Loucy (cell line): Measurements from ENCODE around the gene BEGAIN.

Source experiments
- H2AFZ ChIP-seq: fragments of 200-600 bp; sonication (generic); 2 replicates; pipeline ENCODE4 v1.6.0; 2016; ENCODE audit warnings: antibody characterized with exemption, mild to moderate bottlenecking, low read length, moderate library complexity
- H3F3A ChIP-seq: fragments of 200-600 bp; 2 replicates; pipeline ENCODE4 v1.6.0; 2016; ENCODE audit warnings: antibody characterized with exemption, low read depth, mild to moderate bottlenecking
- H3K27me3 ChIP-seq: fragments of 200-600 bp; sonication (generic); 2 replicates; pipeline ENCODE4 v1.6.1; 2014; ENCODE audit warnings: low read length, mild to moderate bottlenecking; ENCODE audit not compliant: insufficient read depth, poor library complexity, severe bottlenecking
- H3K36me3 ChIP-seq: fragments of 200-600 bp; sonication (generic); 2 replicates; pipeline ENCODE4 v1.6.1; 2016; ENCODE audit warnings: low read length; ENCODE audit not compliant: insufficient read depth
- H3K4me1 ChIP-seq: fragments of 200-600 bp; sonication (generic); 2 replicates; pipeline ENCODE4 v1.5.1; 2014; ENCODE audit warnings: low read length, mild to moderate bottlenecking; ENCODE audit not compliant: insufficient read depth, poor library complexity, severe bottlenecking
- H3K4me2 ChIP-seq: fragments of 200-600 bp; sonication (generic); 2 replicates; pipeline ENCODE4 v1.6.0; 2014; ENCODE audit warnings: antibody characterized with exemption, low read length, low read depth, mild to moderate bottlenecking; ENCODE audit not compliant: poor library complexity, severe bottlenecking
- H3K4me3 ChIP-seq: fragments of 200-600 bp; sonication (generic); 2 replicates; pipeline ENCODE4 v1.5.1; 2014; ENCODE audit warnings: low read length, mild to moderate bottlenecking, mixed read lengths; ENCODE audit not compliant: poor library complexity, severe bottlenecking
- H3K79me2 ChIP-seq: fragments of 200-600 bp; sonication (generic); 2 replicates; pipeline ENCODE4 v1.6.1; 2014; ENCODE audit warnings: low read length; ENCODE audit not compliant: insufficient read depth
- H3K9ac ChIP-seq: fragments of 200-600 bp; sonication (generic); 2 replicates; pipeline ENCODE4 v1.6.0; 2014; ENCODE audit warnings: mild to moderate bottlenecking, low read depth, low read length, moderate library complexity; ENCODE audit not compliant: poor library complexity, severe bottlenecking
- H3K9me2 ChIP-seq: fragments of 200-600 bp; sonication (generic); replicated peaks from 2 replicates; pipeline ENCODE4 v1.6.1; 2016; ENCODE audit warnings: low read depth, low read length, mixed read lengths
- H3K9me3 ChIP-seq: fragments of 200-600 bp; sonication (generic); 2 replicates; pipeline ENCODE4 v1.6.1; 2014; ENCODE audit warnings: mild to moderate bottlenecking, antibody characterized with exemption, low read length, low read depth; ENCODE audit not compliant: insufficient read depth
- H4K20me1 ChIP-seq: fragments of 200-600 bp; sonication (generic); 2 replicates; pipeline ENCODE4 v1.6.0; 2014; ENCODE audit warnings: antibody characterized with exemption, low read length, mild to moderate bottlenecking; ENCODE audit not compliant: insufficient read depth, poor library complexity, severe bottlenecking
- CTCF ChIP-seq: fragments of 200-600 bp; sonication (generic); conservative IDR thresholded peaks from 2 replicates; pipeline ENCODE4 v1.5.1; 2014; ENCODE audit warnings: mild to moderate bottlenecking, antibody characterized with exemption, low read length
- EZH2phosphoT487 ChIP-seq: fragments of 200-600 bp; IDR thresholded peaks from 2 replicates; pipeline ENCODE4 v1.6.1; 2018; ENCODE audit warnings: antibody characterized with exemption, mild to moderate bottlenecking, moderate library complexity, borderline replicate concordance

The BEGAIN gene

GRCh38 chr14:100554082-100554677 lies 33.0 kb downstream of the BEGAIN start:
- H3K4me1 ChIP-seq: no peaks in the 10 kb centered on the region
- no peaks in the 10 kb centered on the region for H4K20me1 ChIP-seq
- no peaks in the 10 kb centered on the region for H3K36me3 ChIP-seq
- no peak overlapping the region for H2AFZ ChIP-seq
- no peaks in the 10 kb centered on the region for H3K9me3 ChIP-seq
- TF ChIP-seq CTCF (no peak), EZH2phosphoT487 (no peak)
- H3K9ac ChIP-seq: no peak overlapping the region
- no peaks in the 10 kb centered on the region for H3K9me2 ChIP-seq
- H3K79me2 ChIP-seq: no peaks in the 10 kb centered on the region
- no peak overlapping the region for H3K4me3 ChIP-seq
- no peaks in the 10 kb centered on the region for H3K27me3 ChIP-seq
- H3F3A ChIP-seq: no peaks in the 10 kb centered on the region
- H3K4me2 ChIP-seq: no peak overlapping the region

DNA sequence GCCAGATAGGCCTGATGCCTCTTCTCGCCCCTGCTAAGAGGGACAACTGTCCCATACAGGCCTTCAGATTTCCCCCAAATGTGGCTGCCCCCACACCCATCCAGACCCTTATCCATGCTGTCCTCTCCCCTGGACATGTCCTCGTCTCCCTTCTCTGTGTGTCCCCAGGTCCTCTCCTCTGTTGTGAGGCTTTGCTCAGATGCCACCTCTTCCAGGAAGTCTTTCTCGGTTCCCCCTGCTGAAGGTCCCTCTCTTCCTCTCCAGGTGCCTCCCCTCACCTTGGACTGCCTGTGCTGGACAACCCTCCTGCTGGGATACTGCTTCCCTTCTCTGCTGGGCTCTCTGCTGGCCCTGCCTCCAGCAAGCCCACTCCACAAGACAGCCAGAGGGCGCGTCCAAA lies 33.7 kb downstream of the BEGAIN start:
- H3K27me3 ChIP-seq: no peaks in the 10 kb centered on the region
- no peak overlapping the region for H2AFZ ChIP-seq
- H3K9me3 ChIP-seq: no peaks in the 10 kb centered on the region
- no peaks in the 10 kb centered on the region for H4K20me1 ChIP-seq
- no peaks in the 10 kb centered on the region for H3K79me2 ChIP-seq
- H3K36me3 ChIP-seq: no peaks in the 10 kb centered on the region
- TF ChIP-seq EZH2phosphoT487: no peak
- H3K4me1 ChIP-seq: peaks cover 4% of the 10 kb centered on the region
- no peaks in the 10 kb centered on the region for H3F3A ChIP-seq
- H3K4me2 ChIP-seq: no peak overlapping the region
- H3K4me3 ChIP-seq: no peak overlapping the region
- H3K9me2 ChIP-seq: no peaks in the 10 kb centered on the region
- H3K9ac ChIP-seq: no peak overlapping the region

DNA sequence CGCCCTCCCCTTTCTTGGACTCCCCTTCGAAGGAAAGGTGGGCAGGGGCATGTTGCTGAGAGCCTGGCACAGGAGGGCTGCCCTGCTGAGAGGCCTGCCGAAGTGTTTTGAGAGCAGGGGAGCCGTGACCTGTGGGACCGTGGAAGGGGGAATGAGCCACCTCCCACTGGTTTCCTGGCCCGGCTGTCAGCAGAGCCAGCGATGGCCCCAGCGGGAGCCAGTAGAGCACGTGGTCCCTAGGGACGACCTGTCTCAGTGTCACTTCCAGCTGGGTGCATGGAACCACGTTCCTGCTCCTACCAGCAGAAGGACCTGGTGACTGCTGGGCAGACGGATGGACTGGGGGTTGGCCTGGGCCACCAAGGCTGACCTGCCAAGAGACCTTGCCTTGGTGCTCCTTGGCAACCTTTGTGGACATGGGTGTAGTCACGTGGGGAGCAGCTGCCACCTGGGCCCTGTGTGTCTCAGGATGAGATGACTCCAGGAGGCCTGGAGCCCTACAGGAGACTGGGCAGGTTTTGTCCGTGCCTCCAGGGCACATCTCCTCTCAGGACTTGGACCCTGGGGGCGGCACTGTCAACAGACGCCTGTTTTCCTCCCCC lies 34.6 kb downstream of the BEGAIN start:
- Histone ChIP-seq H4K20me1 (no peaks in the 10 kb centered on the region), H3F3A (no peaks in the 10 kb centered on the region), H3K9me2 (no peaks in the 10 kb centered on the region), H3K27me3 (no peaks in the 10 kb centered on the region), H3K4me1 (peaks cover 13% of the 10 kb centered on the region), H3K79me2 (no peaks in the 10 kb centered on the region), H3K4me2 (no peak overlapping the region), H3K9me3 (no peaks in the 10 kb centered on the region), H3K36me3 (no peaks in the 10 kb centered on the region), H3K4me3 (no peak overlapping the region), H3K9ac (no peak overlapping the region), H2AFZ (no peak overlapping the region)
- TF ChIP-seq EZH2phosphoT487 (no peak), CTCF (no peak)

GRCh38 chr14:100551056-100551455 lies 36.2 kb downstream of the BEGAIN start:
- Histone ChIP-seq H3K36me3 (no peaks in the 10 kb centered on the region), H3K4me2 (no peak overlapping the region), H3K4me3 (no peak overlapping the region), H3F3A (no peaks in the 10 kb centered on the region), H3K9ac (no peak overlapping the region), H3K79me2 (no peaks in the 10 kb centered on the region), H3K9me3 (no peaks in the 10 kb centered on the region), H2AFZ (no peak overlapping the region), H3K4me1 (peaks cover 20% of the 10 kb centered on the region), H4K20me1 (no peaks in the 10 kb centered on the region), H3K27me3 (no peaks in the 10 kb centered on the region), H3K9me2 (no peaks in the 10 kb centered on the region)
- TF ChIP-seq CTCF (no peak), EZH2phosphoT487 (no peak)
